Measurements from ENCODE around the gene GLG1.

DNA sequence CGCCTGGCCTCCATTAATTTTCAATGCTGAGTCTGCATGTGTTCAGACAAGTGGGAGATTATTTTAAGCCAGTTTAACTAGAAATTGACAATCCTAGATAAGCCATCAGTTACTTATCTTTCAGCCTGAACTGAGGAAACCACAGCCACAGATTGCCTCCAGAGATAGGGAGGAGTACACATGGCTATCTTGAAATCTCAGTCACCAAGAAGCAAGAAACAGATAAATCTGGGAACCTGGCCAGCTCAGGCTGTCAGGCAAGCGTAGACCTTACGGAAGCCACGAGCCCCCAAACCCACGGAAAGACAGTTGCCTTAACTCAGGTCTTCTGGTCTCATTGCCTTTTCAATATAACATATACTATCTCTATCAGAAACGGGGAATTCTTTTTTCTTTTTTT lies 2.0 kb upstream of the GLG1 start:
- TF ChIP-seq, protein P1, sequence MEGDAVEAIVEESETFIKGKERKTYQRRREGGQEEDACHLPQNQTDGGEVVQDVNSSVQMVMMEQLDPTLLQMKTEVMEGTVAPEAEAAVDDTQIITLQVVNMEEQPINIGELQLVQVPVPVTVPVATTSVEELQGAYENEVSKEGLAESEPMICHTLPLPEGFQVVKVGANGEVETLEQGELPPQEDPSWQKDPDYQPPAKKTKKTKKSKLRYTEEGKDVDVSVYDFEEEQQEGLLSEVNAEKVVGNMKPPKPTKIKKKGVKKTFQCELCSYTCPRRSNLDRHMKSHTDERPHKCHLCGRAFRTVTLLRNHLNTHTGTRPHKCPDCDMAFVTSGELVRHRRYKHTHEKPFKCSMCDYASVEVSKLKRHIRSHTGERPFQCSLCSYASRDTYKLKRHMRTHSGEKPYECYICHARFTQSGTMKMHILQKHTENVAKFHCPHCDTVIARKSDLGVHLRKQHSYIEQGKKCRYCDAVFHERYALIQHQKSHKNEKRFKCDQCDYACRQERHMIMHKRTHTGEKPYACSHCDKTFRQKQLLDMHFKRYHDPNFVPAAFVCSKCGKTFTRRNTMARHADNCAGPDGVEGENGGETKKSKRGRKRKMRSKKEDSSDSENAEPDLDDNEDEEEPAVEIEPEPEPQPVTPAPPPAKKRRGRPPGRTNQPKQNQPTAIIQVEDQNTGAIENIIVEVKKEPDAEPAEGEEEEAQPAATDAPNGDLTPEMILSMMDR (IDR thresholded peaks at IDR 0.05; ENCODE audit: poor library complexity, severe bottlenecking) = no peak
- TF ChIP-seq, protein P2, sequence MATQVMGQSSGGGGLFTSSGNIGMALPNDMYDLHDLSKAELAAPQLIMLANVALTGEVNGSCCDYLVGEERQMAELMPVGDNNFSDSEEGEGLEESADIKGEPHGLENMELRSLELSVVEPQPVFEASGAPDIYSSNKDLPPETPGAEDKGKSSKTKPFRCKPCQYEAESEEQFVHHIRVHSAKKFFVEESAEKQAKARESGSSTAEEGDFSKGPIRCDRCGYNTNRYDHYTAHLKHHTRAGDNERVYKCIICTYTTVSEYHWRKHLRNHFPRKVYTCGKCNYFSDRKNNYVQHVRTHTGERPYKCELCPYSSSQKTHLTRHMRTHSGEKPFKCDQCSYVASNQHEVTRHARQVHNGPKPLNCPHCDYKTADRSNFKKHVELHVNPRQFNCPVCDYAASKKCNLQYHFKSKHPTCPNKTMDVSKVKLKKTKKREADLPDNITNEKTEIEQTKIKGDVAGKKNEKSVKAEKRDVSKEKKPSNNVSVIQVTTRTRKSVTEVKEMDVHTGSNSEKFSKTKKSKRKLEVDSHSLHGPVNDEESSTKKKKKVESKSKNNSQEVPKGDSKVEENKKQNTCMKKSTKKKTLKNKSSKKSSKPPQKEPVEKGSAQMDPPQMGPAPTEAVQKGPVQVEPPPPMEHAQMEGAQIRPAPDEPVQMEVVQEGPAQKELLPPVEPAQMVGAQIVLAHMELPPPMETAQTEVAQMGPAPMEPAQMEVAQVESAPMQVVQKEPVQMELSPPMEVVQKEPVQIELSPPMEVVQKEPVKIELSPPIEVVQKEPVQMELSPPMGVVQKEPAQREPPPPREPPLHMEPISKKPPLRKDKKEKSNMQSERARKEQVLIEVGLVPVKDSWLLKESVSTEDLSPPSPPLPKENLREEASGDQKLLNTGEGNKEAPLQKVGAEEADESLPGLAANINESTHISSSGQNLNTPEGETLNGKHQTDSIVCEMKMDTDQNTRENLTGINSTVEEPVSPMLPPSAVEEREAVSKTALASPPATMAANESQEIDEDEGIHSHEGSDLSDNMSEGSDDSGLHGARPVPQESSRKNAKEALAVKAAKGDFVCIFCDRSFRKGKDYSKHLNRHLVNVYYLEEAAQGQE (IDR thresholded peaks at IDR 0.05; ENCODE audit: borderline replicate concordance) = no peak

Data from neural cell (in vitro differentiated cells).